SU-DHL-6 (cell line): ENCODE results near the gene CCDC136.

Source experiments
- CTCF ChIP-seq: fragments of 200-600 bp; sonication (generic); IDR thresholded peaks from one replicate; pipeline ENCODE4 v1.5.1; 2017; ENCODE audit warnings: antibody characterized with exemption, mild to moderate bottlenecking, low read length, moderate library complexity; ENCODE audit not compliant: insufficient read depth, poor library complexity, severe bottlenecking
- EZH2phosphoT487 ChIP-seq: fragments of 200-600 bp; sonication (generic), shearing (Covaris generic); conservative IDR thresholded peaks from 2 replicates; pipeline ENCODE4 v1.6.1; 2018; ENCODE audit warnings: mild to moderate bottlenecking, antibody characterized with exemption, low read length, moderate library complexity, mixed read lengths

- TF ChIP-seq CTCF (no peak), EZH2phosphoT487 (no peak)
Measured at GRCh38 chr7:128849156-128849515, 57.4 kb downstream of the CCDC136 start.
